ENCODE data around the gene MAGEF1.

The MAGEF1 gene

DNA sequence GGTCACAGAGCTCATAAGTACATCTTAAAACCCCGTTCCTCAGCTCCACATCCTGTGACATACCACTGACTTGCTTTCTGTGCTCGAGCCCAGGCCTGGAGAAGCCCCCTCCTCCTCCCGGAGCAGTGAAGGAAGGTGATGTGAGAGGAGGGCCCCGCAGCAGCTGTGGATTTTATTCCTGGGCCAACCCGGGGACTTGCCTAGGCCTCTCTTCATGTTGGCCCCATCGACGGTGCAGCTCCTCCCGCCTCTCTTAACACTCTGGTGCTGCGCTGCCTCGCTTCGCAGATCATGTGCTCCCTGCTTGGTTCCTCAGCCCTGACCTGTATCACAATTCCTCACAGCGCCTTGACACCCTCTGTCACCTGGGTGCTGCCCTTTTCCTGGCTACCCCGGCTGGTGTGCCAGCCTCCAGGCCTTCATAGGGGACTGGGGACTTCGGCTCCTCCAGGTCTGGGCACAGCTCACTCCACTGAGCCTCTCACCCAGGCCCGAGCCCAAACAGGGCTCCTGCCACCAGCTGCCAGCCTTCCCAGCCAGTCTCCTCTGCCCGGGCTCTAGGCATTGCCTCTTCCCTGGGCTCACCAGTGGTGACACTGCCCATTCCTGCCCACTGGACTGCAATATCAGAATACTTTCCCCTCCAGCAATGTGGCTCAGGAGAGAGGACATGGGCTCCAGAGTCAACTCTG, 21.5 kb downstream of the MAGEF1 start:
- no peak for DNase-seq (ENCODE audit: low read depth)

DNA sequence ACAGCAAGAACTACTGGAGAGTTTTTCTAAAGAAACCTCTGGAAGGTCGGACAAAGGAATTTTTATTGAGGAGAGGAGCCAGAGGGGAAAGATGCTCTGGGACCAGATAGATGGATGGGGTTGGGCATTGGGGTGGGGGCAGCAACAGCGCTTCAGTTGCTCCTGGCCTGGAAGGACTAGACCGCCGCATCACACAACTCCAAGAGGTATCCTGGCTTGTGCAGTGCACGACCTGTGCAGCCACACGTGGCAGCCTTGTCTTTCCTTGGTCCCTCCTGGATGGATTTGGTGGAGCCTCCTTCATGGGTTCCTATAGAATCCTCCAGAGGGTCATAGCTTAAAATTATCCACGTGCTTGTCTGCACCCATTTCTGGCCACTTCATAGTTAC, 23.0 kb downstream of the MAGEF1 start:
- DNase-seq (ENCODE audit: low read depth) = no peak

DNA sequence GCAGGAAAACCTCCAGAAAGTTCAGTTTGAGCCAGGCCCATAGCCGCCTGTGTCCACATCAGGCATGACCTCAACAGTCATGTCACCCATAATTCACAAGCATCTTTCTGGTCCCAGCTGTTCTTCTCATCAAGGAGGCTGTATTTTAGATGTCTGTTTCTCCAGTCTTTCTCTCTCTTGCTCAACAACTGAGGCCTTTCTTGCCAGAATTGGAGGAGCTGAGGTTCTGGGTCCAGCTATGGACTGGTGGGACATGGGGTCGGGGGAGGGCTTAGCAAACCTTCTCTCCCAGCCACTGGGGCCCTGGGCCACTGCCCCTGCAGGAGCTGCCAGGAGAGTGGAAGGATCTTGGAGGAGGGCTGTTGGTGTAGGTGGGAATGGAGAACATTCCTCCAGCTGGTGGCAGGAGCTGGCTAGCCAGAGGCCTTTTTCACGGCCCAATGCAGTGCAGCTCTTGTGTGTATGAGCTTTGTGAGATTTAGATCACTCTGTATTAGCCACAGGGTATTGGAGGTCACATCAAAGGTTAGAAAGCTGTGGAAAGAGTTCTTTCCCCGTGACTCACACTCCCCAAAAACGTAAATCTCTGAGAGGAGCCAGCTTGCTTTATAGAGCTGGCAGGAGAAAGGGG, 23.5 kb downstream of the MAGEF1 start:
- peak; percentile 82 for DNase-seq (ENCODE audit: low read depth)

DNA sequence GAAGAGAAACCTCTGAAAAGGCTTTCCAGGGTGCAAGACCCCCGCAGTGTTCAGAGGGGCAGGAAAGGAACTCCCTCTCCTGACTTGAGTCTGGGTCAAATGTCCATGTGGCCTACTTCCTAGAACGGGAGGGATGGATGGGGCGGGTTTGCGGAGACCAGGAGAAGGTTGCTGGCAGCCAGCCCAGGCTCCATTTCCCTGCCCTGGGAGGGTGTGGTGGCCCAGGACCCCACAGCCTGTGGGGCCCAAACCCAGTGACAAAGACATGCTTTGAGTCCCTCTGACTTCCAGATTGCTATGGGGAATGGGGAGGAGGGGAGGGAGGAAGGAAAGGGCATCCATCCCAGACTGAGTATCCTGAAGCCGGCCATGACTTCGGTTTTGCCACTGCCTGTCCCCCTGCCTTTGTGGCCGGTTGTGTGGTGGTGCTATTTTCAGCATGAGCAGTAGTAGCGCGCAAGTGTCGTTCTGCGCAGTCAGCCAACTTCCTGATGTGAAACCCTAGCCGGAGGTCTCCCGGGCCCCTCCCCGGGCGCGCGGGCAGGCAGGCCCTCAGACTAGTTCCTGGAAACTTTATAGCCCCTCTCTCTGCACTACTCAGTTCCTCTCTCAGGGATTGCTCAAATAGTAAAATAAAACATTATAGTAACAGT, 24.4 kb downstream of the MAGEF1 start:
- DNase-seq (ENCODE audit: low read depth) = no peak

DNA sequence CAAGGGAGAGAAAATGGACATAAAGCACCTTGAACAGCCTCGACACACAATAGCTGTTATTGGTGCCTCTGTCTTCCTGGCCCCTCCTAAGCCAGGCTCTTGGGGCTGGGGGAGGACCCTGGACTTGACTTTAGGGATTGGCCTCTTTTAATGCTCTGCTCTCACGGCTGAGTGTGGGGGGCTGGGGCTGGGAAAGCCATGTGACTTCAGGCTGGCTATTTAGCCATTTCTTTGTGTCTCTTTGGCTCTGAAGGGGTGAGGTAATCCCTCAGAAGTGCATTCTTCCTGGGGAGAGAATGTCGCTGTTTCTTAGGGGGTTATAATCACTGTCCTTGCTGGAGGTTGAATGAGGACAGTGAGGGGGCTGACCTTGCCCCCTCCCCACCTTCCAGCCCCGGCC, 26.2 kb downstream of the MAGEF1 start:
- no peak for DNase-seq (ENCODE audit: low read depth)

DNA sequence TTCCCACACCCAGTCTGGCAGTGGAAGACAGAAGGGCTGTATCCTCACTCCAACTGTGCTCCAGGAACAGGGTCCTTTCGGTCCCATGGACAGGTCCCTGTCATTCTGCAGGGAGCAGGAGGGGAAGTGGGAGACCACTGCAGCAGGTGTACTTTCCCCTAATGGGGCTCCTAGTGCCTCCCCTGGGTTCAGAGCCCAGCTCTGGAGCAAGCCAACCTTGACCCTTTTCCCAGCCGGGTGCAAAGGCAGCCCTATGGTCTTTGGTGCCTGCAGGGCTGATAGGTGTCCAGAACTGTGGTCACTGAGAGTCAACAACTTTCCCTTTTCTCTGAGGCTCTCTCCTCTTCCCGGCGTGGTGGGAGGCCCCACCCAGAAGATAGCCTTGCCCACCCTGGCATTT, 26.8 kb downstream of the MAGEF1 start:
- DNase-seq (ENCODE audit: low read depth) = no peak

DNA sequence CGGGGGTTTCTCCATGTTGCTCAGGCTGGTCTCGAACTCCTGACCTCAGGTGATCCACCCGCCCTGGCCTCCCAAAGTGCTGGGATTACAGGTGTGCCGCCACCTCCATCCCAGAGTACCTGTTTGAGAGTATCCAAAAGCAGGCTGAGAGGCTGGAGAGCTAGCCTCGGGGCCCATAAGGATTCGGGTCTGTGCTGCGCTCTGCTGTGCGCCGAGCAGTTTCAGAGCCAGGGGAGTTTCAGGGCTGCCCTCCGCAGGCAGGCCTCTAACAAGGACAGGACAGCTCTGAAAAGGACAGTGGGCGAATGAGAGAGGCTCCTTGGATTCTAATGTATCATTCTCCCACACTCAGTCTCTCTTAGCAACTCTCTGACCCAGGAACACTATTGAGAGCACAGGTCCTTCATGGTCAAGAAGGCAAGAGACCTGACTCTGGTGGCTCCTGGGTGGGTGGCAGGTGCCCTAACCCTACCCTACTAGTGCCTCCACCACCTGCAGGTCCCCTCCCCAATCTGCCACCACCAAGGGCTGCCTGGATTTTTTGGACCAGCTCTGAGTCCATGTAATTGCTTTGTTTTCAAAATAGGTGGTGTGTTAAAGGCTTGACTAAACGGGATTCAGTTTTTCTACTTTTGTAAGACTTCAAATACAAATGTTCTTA, 27.8 kb downstream of the MAGEF1 start:
- no peak for DNase-seq (ENCODE audit: low read depth)

DNA sequence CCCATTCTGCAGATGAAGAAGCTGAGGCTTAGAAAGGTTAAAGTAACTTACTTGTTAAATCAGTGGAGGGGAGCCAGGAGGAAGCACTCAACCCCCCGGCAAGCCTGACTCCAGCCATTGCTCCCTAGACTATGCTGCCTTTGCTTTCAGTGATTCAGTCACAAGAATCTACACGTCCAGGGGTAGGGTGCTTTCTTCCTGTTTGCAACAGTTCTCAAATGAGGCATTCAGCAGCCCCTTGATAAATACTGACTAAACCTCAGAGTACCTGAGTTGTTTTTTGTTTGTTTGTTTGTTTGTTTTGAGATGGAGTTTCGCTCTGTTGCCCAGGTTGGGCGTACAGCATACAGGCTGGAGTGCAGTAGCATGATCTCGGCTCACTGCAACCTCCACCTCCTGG, 28.6 kb downstream of the MAGEF1 start:
- DNase-seq (ENCODE audit: low read depth) = no peak

DNA sequence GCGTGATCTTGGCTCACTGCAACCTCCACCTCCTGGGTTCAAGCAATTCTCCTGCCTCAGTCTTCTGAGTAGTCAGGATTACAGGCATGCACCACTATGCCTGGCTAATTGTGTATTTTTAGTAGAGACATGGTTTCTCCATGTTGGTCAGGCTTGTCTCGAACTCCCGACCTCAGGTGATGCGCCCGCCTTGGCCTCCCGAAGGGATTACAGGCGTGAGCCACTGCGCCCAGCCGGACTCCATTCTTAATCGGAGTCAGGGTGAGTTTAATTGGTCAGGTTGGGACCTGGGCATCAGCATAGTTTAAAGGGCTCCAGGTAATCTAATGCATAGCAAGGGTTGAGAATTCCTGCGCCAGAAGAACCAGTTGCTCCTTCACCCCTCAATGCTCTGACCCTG, 29.2 kb downstream of the MAGEF1 start:
- DNase-seq (ENCODE audit: low read depth) = no peak

DNA sequence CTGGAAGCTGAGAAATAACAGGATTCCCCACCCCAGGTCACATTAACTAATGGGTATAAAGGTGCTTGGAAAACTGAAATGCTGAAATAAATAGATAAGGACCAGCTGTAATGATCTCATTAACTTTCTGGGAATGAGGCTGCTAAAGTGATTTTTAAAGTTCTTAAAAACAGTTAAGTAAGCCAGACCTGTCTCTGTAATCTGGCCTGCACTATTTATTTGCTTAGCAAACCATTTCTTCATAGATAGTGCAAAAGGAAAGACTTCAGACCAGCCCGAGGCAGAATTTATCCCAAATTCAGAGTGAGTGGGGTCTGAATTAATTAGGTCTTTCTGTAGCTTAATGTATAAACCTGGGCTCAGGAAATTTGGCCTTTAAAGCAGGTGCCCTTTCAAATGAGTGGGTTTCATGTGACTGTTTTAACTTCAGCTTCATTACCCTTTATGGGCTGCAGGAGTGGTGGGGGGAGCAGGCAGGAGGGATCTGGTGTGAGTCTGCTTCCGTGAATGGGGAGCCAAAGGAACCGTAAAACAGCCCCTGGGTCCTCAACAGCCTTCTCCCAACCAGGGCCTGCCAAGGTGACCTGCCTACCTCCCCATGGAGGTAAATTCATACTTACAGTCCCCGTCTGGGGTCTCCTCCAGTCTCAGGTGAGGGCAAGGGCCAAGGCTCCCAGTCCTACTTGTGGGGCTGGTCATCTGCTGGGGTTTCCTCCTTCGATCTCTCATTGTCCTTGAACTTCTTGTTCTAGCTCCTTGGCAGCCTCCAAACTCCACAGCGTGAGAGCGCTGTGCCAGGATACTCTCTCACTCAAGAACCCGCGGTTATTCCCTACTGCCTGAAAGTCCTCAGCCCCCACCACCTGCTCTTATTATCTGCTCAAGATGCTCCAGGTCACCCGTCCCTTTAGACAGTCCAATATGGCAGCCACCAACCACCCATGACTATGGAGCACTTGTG, 31.2 kb downstream of the MAGEF1 start:
- DNase-seq (ENCODE audit: low read depth) = no peak

DNA sequence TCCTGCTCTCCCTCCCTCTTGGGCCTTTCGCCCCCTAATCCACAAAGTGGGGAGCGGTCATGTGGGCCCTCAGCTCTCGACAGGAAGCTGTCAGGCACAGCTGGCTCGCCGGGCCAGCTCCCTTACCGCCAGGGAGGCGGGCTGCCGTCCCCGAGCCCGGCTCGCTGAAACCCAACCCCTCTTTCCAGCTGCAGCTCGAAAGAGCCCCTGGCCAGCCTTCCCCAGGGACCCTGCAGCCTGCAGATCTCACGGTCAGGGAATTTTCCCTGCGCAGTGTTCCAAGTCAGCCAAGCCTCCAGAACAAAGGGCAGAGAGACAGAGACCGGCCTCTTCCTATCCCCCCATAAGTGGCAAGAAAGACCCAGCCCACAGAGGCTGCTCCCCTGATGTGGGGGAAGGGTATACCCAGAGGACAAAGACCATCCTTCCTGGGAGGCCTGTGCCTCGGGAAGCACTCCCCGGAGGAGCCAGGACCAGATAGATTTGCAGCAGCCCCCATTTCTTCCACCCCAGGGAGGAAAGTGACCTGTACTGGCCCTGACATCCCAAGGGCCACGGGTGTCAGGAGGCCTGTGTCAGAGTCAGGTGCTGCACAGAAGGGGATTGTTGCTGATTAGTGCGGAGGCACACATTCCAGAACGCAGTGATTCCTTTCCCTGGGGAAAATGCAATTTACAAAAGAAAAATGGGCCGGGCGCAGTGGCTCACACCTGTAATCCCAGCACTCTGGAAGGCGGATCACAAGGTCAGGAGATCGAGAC, 32.6 kb downstream of the MAGEF1 start:
- DNase-seq (ENCODE audit: low read depth) = peak; percentile 49

DNA sequence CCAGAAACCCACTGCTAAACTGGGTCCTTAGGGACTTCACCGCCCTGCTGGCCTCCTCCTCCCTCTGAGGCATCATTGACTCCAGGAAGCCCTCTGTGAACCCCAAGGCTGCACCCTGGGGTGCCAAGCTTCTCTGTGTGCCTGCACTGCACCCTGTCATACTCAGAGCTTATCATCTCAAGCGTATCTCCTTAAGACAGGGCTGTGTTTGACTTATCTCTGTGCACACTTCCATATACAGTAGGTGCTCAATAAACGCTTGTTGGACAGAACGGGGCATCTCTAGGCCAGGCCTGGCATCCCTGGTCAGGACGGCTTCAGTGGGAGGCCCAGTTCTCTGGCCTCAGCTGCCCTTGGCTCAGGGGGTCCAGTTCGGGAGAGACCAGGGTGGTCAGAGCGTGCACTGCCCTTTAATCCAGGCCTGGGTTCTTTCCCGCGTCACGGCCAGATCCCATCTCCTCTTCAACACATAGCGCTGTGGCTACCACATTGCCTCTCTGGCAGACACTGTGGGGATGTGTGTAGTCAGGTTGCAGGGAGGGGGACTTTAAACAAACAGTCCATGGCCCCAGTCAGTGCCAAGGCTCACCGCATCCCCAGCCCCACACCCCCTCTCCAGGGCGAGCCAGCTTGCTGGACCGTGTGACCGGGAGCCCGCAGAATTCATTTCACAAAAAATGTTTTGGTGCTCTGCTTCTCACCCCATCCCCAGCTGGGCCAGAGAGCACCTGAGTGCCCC, 33.4 kb downstream of the MAGEF1 start:
- DNase-seq (ENCODE audit: low read depth) = no peak

DNA sequence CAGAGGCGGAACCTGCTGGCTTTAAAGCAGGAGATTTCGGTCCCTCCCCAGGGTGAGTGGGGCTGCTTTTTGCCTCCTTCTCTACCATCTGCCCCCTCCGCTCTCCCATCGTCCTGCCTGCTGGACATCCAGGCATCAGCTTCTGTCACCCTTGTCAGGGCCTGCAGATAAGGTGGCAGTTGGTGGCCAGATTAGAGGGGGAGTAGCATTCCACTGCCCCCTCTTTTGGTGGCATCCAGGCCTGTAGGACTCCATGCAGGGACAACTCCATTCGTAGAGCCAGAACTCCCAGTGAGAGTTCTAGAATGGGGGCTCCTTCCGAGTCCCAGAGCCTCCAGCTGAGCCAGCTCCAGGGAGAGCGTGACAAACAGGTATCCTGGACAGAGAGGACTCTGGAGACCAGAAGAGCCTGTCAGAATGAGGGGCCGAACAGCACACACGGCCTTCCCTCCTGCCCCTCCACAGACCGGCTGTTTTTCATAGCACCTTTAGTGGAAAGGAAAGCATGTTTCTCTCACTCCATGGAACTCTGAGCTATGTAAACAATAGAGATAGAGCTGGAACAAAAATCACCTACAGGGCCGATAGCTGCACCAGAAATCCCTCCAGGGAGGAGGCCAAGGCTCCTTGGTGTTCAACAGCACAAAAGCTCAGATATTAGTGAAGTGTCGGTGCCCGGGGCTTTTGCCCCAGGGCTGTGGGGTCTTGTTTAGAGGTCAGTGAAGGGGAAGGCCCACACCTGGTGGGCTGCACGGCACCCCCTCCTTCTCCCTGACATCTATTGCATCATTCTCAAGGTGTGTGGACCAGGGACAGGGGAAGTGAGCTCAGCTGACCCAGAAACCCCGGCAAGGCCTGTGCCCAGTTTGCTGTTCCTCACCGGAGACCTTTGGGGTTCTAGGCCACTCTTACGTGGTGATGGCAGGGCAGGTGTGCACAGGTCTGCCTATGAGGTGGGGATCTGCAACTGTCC, 34.2 kb downstream of the MAGEF1 start:
- DNase-seq (ENCODE audit: low read depth) = no peak

DNA sequence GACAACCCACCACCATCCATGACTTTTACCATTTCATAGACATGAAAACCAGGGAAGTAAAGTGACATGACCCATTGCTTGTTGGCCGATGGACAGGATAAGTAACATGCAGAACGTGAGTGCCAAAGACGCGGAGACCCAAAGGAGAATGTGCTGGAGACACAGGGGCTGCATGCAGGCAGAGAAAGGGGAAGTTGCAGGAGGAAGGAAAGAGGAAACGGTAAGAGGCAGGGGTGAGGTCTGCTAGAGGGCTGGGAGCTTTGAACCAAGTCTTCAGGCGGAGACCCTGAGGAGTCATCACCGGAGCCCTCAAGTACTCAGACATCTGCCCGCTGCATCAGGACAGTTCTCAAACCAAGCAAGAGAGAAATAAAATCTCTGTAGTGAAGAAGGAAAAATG, 34.9 kb downstream of the MAGEF1 start:
- no peak for DNase-seq (ENCODE audit: low read depth)

DNA sequence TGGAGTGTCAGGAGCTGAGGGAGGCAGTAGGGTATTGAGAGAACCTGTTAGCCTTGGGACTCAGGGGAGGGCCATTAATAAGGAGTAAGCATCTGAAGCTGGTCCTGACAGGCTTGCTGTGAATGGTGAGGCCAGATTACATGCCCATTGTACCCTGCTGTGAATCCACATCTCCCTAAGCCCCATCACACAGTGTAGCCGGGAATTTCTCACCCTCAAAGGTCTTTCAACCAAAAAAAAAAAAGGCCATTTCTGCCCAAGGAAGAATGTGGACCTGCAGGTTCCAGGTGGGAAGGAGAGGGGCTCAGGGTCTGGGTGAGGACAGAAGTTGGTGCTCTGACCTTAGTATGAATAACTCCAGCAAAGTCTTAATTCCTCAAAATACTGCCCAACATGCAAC, 37.2 kb downstream of the MAGEF1 start:
- no peak for DNase-seq (ENCODE audit: low read depth)

DNA sequence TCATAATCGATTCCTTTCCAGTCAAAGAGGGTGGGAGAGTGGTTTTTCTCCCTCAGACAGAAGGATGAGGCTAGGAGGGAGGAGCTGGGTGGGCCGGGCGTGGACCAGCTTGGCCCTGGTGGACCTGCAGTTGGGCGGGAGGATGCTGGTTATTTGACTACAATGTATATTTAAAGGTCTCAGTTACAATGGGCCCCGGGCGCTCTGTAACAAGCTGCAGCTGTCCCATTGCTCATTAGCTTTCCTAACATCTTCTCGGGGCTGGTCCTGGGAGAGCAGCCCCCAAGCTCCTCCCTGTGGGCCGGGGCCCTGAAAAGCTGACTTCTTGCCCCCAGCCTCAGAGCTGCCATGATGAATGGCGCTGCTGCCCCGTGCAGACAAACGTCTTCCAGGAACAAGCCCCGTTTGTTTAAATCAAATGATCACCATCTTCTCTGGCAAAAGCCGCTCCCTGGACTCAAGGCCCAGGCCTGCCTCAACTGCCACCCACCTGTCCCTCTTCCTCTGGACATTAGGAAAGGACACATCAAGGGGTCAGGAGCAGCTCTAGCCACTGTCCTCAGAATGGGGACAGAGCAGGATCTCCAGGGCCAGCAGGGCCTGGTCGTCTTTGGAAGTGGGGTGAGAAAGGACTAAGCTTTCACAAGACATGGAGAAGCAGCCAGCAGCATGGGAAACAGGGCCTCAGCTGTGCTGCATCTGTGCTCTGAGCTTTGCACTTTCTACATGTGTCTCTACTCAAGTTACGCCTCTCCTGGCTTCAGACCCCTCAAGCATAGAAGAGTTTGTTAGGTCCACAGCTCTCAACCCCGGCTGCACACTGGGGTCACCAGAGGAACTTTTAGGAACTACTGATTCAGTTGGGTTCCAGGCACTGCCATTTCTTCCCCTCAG, 38.6 kb downstream of the MAGEF1 start:
- DNase-seq (ENCODE audit: low read depth) = no peak

DNA sequence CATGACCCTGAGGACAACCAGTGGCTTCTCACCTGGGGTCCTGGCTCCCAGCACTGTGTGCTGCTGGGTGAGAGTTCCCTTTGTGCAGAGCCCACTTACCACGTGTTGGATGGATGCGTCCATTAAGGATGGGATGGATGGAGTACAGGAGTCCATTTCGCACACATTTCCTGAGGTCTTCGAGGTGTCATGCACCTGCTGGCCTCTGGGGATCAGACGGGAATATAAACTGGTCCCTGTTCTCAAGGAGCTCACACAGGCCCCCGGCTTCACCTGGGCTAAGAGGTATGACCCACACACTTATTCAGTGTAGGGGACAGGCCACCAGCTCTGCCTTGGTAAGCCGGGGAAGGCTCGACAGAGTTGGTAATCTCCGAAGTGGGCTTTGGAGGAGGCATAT, 39.5 kb downstream of the MAGEF1 start:
- no peak for DNase-seq (ENCODE audit: low read depth)

DNA sequence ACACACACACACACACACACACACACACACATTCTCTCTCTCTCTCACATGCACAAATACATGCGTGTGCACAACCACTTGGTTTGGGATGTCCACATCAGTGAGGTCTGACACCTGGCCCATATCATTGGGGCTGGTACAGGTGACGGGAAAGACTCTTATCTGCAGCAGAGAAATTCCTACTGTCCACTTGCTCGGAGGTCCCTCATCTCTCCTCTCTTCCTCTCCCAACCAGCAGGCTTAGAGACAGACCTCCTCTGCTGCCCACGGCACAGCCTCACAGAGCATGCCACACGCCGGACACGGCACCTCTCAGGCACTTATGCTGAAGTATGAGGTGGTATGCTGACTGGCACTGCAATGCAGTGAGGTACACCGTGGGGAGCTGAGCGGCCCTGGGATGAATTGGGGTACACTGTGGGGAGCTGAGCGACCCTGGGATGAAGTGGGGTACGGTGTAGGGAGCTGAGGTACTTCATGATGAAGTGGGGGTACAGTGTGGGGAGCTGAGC, 41.7 kb downstream of the MAGEF1 start:
- DNase-seq (ENCODE audit: low read depth) = no peak
